ENCODE results near the gene ASPRV1. TPM values are rescaled to one million over a fixed set of nuclear protein-coding genes. Genes with fewer than 3 reads are reported as not detected.

Gene ASPRV1
- total RNA-seq, 1 experiment from 2014 or later = 0.66 TPM

DNA sequence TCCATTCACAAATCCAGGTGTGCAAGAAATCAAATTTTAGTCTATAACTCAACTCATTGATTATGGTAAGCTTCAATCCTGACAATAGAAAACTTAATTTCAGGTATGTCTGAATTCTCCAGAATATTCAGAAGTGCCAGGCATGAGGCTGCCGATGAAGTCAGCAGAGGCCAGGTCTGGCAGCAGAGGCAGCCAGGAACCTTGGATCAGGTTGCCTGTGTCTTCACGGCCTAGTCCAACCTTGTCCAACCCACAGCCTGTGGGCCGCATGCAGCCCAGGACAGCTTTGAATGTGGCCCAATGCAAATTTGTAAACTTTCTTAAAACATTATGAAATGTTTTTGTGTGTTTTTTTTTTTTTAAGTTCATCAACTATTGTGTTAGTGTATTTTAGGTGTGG is 46.9 kb upstream of the ASPRV1 start:
- no peaks in the 10 kb centered on the region for H3K9me3 ChIP-seq
- Mint-ChIP-seq H3K4me1 (ENCODE audit: low read depth, unreplicated experiment) (peaks cover 14% of the 10 kb centered on the region), H3K9me3 (ENCODE audit: unreplicated experiment) (no peaks in the 10 kb centered on the region), H3K27ac (ENCODE audit: unreplicated experiment) (no peak overlapping the region), H3K4me3 (ENCODE audit: unreplicated experiment) (no peak overlapping the region), H3K36me3 (ENCODE audit: insufficient read depth, unreplicated experiment) (no peaks in the 10 kb centered on the region), H3K27me3 (ENCODE audit: insufficient read depth, unreplicated experiment) (no peaks in the 10 kb centered on the region)
- TF ChIP-seq, protein P1, sequence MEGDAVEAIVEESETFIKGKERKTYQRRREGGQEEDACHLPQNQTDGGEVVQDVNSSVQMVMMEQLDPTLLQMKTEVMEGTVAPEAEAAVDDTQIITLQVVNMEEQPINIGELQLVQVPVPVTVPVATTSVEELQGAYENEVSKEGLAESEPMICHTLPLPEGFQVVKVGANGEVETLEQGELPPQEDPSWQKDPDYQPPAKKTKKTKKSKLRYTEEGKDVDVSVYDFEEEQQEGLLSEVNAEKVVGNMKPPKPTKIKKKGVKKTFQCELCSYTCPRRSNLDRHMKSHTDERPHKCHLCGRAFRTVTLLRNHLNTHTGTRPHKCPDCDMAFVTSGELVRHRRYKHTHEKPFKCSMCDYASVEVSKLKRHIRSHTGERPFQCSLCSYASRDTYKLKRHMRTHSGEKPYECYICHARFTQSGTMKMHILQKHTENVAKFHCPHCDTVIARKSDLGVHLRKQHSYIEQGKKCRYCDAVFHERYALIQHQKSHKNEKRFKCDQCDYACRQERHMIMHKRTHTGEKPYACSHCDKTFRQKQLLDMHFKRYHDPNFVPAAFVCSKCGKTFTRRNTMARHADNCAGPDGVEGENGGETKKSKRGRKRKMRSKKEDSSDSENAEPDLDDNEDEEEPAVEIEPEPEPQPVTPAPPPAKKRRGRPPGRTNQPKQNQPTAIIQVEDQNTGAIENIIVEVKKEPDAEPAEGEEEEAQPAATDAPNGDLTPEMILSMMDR (IDR thresholded peaks at IDR 0.05; ENCODE audit: insufficient read depth in 1 of 2, low read depth in 1 of 2, low read length in 1 of 2, severe bottlenecking in 1 of 2, unreplicated experiment in 1 of 2) = no peak
- ChIA-PET CTCF (no interaction called here), POLR2A (no interaction called here)
- H3K4me3 ChIP-seq (ENCODE audit: low read depth, low read length) = no peak overlapping the region
- DNase-seq = no peak
- H3K27me3 ChIP-seq (replicated peaks; ENCODE audit: control insufficient read depth, insufficient read depth, low read length) = no peaks in the 10 kb centered on the region
- BruUV-seq (replicated peaks) = no TSS peak
- peaks cover 11% of the 10 kb centered on the region for H3K4me1 ChIP-seq
- intact Hi-C loops (cut with micrococcal nuclease; ENCODE audit: unreplicated experiment) = no loop called here
- H3K36me3 ChIP-seq (ENCODE audit: control insufficient read depth, insufficient read depth, low read length) = no peaks in the 10 kb centered on the region

DNA sequence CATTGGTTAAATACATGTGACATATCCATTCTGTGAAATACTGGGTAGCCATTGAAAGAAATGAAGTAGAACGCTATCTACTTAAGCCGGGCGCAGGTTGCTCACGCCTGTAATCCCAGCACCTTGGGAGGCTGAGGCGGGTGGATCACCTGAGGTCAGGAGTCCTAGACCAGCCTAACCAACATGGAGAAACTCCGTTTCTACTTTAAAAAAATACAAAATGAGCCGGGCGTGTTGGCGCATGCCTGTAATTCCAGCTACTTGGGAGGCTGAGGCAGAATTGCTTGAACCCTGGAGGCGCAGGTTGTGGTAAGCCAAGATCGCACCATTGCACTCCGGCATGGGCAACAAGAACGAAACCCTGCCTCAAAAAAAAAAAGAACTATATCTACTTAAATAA is 45.7 kb upstream of the ASPRV1 start:
- Histone ChIP-seq H3K4me1 (peaks cover 11% of the 10 kb centered on the region), H3K4me3 (ENCODE audit: low read depth, low read length) (no peak overlapping the region), H3K27me3 (replicated peaks; ENCODE audit: control insufficient read depth, insufficient read depth, low read length) (no peaks in the 10 kb centered on the region), H3K36me3 (ENCODE audit: control insufficient read depth, insufficient read depth, low read length) (no peaks in the 10 kb centered on the region), H3K9me3 (no peaks in the 10 kb centered on the region)
- Mint-ChIP-seq H3K9me3 (ENCODE audit: unreplicated experiment) (no peaks in the 10 kb centered on the region), H3K4me1 (ENCODE audit: low read depth, unreplicated experiment) (peaks cover 14% of the 10 kb centered on the region), H3K4me3 (ENCODE audit: unreplicated experiment) (no peak overlapping the region), H3K36me3 (ENCODE audit: insufficient read depth, unreplicated experiment) (no peaks in the 10 kb centered on the region), H3K27ac (ENCODE audit: unreplicated experiment) (no peak overlapping the region), H3K27me3 (ENCODE audit: insufficient read depth, unreplicated experiment) (no peaks in the 10 kb centered on the region)
- DNase-seq = peak in 1 of 2 experiments; percentile 6
- ChIA-PET POLR2A (interaction anchor here (0.7 kb wide), 1 partner anchor 192 kb away, joined by 3 read pairs; no protein-coding TSS in a partner anchor), CTCF (no interaction called here)
- no TSS peak for BruUV-seq (replicated peaks)
- intact Hi-C loops (cut with micrococcal nuclease; ENCODE audit: unreplicated experiment) = no loop called here
- TF ChIP-seq, protein P1 (IDR thresholded peaks at IDR 0.05; ENCODE audit: insufficient read depth in 1 of 2, low read depth in 1 of 2, low read length in 1 of 2, severe bottlenecking in 1 of 2, unreplicated experiment in 1 of 2) = no peak

DNA sequence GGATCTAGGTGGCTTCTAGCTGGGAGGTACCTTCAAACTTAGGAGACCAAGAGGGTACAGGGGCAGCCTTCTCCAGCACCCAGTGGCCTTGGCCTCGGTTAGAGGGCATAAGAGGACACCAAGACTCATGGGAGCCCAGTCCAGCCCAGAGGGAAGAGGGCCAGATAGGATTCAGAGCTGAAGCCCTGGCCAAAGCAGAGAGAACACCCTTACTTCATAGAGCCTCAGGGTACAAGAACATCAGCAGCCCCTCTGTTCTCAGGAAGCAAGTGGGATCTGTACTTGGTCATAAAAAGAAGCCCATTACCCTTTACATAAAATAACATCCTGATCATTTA is 45.0 kb upstream of the ASPRV1 start:
- H3K4me3 Mint-ChIP-seq (ENCODE audit: unreplicated experiment) = no peak overlapping the region
- POLR2A ChIA-PET = no interaction called here
- H3K27me3 Mint-ChIP-seq (ENCODE audit: insufficient read depth, unreplicated experiment) = no peaks in the 10 kb centered on the region
- DNase-seq = peak in 1 of 2 experiments; percentile 22
- no peaks in the 10 kb centered on the region for H3K36me3 ChIP-seq (ENCODE audit: control insufficient read depth, insufficient read depth, low read length)
- peaks cover 14% of the 10 kb centered on the region for H3K4me1 Mint-ChIP-seq (ENCODE audit: low read depth, unreplicated experiment)
- no peaks in the 10 kb centered on the region for H3K36me3 Mint-ChIP-seq (ENCODE audit: insufficient read depth, unreplicated experiment)
- no peaks in the 10 kb centered on the region for H3K9me3 ChIP-seq
- peaks cover 11% of the 10 kb centered on the region for H3K4me1 ChIP-seq
- intact Hi-C loops (cut with micrococcal nuclease; ENCODE audit: unreplicated experiment) = no loop called here
- H3K27me3 ChIP-seq (replicated peaks; ENCODE audit: control insufficient read depth, insufficient read depth, low read length) = no peaks in the 10 kb centered on the region
- no peak overlapping the region for H3K4me3 ChIP-seq (ENCODE audit: low read depth, low read length)
- CTCF ChIA-PET = no interaction called here
- no TSS peak for BruUV-seq (replicated peaks)
- H3K27ac Mint-ChIP-seq (ENCODE audit: unreplicated experiment) = no peak overlapping the region
- TF ChIP-seq, protein P1 (IDR thresholded peaks at IDR 0.05; ENCODE audit: insufficient read depth in 1 of 2, low read depth in 1 of 2, low read length in 1 of 2, severe bottlenecking in 1 of 2, unreplicated experiment in 1 of 2) = no peak
- H3K9me3 Mint-ChIP-seq (ENCODE audit: unreplicated experiment) = no peaks in the 10 kb centered on the region
